ENCODE results near the gene TIAM2.
"Not testable (repeated sequence)": the region's sequence is repeated elsewhere in the genome, so short reads cannot be mapped to it uniquely, and the experiment has no call there.

TIAM2 gene

DNA sequence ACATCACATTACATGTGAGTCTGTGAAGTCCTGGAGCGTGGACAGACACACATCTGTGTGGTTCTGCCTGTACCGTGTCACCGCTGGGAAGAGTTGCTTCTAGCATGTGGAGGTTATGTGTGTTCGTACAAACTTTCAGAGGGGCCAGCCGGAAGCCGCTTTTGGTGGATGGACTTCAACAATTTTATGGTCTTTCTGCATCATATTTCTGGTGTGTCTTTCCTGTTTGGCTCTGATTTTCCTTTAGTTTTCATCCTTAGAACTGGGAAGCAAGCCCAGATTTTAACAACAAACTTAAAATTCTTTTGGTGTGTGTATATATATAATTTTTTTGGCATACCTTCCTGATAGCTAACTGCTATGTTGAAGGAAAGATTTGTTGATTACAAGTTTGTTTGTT lies 71.2 kb downstream of the TIAM2 start:
- DNase-seq: no peak

DNA sequence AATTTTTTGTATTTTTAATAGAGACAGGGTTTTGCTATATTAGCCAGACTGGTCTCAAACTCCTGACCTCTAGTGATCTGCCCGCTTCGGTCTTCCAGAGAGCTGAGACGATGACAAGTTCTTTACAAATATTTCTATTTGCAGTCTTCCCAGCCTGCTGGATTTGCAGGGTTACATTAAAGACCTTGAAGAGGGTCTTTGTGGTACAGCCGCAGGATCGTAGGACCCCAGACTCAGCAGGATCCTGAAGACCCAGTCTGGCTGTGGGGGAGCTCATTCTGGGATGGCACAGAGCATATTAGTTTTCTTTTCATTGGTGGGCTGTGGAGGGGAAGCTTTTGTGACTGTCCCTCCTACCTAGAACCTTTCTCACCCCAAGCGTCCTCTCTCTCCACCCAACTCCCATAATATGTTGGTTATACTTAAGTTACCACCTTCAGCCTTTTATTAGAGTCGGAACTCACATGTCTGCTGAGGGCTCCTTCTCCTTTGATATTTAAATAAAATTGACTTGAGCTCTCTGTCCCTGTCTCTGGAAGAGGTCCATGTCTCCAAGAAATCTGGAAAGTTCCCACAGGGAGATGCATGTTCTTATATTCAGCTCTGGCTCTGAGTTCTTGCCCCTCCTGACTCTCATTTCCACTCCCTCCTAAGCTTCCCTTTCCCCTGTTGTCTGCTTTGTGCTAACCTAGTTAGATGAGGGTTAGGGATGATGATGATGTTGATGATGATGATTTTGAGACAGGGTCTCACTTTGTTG lies 72.0 kb downstream of the TIAM2 start:
- DNase-seq: no peak

DNA sequence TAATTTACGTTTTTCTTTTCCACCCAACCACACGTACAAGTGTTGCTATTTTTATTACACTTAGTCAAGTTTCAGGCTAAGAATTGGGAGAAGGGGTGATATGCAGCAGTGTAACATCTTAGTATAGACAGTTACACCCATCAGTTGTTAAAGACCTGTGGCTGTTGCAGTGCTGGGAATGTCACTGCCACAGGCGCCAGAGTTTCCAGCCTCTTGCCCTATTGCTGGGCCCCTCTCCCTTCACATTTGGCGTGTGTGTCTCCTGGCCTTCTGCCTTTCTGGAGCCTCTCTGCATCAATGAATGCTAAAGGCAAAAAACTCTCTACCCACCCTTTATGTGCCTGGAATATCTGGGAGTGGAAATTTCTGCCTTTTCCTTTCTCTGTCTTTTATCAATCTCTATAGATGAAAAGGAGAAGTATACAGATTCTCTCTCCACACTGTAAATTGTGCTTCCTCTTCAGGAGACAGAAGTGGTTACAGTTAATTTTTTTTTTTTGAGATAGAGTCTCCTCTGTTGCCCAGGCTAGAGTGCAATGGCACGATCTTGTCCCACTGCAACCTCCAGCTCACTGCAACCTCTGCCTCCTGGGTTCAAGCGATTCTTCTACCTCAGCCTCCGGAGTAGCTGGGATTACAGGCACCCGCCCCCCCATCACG lies 73.0 kb downstream of the TIAM2 start:
- no peak for DNase-seq

DNA sequence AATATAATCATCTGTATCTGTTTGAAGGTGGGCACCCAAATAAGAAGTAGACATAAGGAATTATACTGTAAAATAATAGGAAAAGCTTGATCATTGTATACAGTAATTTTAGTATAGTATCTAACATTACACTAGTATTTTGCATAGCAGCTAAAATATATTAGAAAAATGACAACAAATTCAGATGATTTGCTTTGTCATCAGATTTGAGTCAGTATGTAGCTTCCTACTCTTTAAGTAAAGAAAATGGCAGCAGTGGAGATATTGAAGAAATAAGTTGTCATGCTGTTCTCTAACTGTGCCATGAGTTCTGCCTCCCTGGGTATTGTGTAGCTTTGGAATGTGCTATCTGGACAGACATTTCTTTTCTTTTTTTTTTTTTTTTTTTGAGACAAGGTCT lies 74.4 kb downstream of the TIAM2 start:
- no peak for DNase-seq

DNA sequence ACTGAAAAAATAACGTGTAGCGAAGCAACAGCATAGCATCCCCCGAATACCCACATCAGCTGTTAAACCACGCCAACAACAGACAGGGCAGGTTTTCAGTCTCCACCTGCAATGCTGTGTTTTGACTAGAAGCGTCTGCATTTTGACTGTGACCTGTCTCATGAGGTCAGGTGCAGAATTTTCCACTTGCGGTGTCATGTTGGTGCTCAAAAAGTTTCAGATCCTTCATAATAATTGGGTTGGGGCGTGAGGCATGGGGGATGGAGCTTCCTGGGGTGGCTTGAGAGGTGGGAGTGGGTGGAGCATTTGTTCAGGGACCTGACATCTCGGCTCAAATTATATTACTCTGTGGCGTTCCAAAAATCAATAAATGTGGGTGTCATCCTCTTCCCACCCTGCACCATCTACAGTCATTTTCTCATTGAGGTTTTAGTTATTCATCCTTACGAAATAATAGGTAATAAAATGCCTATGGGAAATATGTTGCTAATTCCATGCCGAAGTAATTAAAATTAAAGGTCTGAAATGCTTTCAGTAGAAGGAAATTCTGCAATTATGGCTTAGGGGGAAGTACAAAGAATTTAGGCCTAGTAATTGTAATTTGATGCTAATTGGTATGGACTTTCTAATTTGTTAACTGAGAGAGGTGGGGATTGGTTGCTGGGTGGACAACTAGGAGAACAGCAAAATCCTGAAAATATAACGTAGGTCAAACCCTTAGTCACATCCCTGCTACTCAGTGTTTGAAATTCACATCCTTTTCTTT lies 81.0 kb downstream of the TIAM2 start:
- no peak for DNase-seq

DNA sequence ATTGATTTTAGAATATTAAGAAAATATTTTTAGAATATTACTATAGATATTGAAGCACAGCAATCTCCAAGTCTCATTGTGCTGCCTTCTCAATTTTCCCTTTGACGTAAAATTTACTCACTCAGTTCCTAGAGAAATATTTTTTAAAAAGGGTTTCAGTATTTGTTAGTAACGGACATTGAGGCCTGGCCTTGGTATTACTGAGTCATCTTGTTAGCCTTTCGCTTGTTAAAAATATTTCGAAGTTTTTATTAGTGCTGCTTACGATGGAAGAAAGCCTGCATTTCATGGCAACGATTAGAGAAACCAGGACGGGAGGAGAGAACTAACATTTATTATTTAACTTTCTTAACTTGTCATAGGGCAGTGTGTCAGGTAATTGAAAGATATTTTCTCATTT lies 82.2 kb downstream of the TIAM2 start:
- DNase-seq: no peak

DNA sequence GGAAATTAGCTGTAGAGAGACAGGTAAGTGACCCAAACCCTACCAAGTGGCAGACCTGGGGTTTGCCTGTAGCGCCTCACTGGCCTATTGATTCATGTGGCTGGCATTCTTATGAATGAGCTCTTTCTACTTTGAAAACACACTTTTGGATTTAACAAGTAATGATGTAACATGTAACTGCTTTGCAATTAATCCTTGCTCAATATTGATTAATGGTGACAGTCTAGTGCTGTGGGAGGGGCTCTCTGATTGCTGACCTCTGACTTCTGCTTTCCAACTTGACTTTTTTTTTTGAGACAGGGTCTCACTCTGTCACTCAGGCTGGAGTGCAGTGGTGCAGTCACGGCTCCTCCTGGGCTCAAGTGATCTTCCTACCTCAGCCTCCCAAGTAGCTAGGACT lies 82.7 kb downstream of the TIAM2 start:
- no peak for DNase-seq

DNA sequence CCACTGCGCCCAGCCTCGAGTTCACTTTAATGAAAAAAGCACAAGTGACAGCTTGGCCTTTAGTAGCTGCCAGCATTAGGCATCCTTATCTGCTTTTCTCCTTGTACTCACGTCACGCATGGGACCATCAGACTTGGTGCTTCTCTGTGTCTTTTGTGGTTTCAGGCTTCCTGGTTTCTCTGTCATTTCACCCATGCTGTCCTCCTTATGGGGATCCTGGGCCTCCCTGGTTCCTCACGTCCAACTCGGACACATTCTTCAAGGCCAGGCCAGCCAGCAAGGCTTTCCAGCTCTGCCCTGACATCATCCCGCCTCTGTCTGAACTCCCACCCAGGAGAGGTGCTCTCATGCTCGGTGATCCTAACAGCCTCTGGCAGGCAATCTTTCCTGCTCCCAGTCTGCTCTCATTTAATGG lies 83.2 kb downstream of the TIAM2 start:
- no peak for DNase-seq

DNA sequence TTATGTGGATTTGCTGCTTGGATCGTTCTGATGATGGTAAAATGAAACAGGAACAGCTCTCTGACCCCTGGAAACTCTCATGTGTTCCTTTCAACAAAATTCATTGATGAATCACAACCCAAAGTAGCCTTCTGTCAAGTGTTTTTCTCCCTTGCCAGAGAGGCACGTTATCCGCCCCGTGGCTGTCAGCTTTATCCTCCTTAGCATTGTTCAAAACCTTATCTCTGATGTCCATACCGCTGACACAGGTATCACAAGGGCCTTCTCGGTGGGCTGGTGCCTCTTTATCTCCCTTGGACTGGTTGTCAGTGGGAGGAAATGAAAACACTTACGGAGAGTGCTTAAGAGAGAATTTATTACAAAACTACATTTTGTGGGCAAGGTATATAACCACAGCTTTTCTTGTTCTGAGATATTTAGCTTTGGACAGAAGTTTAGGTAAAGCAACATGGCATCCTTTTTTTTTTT lies 84.9 kb downstream of the TIAM2 start:
- DNase-seq: no peak

DNA sequence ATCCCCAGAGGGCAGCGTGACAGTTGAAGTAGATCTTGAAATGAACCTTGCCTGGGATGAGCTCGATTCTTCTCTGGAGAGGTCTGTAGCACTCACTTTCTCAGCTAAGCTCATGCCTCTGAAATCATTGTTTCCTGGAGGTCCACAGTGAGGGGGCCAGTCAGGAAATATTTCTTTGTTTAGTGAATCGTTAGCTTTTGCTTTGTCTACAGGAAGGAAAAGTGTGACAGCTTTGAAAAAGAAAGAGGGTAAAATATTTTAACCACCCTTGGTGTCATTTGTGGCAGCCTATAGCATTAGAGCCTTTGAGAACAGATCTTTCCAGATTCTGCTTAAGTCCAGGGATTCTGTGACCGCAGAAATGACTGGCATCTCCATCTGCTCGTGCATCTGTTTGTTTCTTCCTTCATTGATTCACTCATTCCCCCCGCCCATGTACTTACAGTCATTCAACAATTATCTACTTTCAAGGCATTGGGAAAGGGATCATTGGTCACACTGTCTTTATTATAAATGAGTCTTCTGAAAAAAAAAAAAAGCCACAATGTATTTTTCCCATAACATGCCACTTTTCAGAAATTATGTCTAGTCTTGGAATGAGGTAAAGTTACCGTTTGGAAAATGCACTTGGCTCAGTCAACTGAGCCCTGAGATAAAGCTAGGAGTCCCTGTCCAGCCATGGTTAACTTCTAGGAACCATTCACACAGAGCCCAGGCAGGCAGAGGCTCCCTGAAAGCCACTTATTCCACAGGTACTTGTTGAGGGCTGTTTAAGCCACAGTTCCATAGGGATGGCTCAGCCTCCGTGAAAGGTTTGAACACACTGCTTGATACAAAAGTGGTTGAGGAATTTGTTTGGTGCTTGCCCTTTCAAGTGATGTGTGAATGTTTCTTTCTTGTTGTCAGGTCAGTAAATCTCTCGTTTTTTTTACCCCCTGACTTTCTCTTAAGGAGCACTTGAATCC lies 86.0 kb downstream of the TIAM2 start:
- DNase-seq: no peak

DNA sequence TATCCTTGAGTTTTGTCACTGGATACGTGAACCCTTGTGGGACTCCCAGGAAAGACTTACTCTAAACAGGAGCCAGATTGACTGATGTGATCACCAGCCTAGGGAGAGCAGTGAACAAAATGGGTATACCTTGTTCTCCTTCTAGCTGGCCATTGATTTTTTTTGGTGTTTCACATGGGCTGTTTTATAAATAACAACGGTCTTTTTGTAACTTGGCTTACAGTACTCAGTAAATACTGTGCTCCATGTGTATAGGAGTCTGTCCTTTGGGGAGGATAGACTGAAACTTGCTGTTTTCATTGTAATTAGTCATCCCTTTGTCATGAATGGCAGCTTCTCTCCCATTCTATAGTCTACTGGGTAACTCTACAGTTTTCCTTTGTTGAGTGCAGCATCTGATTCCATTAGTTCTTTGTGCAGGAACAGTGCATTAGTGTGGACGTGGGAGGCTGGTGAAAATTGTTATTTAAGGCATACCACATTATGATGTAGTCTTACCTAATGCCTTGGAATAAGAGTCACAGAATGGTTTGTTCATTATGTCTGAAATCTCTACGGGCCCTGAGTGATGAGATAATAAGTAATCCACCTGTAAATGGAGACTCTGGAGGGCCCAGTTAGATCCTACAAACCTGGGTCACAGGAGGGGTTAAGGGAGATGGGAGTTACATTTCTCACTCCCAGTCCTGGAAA lies 89.5 kb downstream of the TIAM2 start:
- DNase-seq: no peak

DNA sequence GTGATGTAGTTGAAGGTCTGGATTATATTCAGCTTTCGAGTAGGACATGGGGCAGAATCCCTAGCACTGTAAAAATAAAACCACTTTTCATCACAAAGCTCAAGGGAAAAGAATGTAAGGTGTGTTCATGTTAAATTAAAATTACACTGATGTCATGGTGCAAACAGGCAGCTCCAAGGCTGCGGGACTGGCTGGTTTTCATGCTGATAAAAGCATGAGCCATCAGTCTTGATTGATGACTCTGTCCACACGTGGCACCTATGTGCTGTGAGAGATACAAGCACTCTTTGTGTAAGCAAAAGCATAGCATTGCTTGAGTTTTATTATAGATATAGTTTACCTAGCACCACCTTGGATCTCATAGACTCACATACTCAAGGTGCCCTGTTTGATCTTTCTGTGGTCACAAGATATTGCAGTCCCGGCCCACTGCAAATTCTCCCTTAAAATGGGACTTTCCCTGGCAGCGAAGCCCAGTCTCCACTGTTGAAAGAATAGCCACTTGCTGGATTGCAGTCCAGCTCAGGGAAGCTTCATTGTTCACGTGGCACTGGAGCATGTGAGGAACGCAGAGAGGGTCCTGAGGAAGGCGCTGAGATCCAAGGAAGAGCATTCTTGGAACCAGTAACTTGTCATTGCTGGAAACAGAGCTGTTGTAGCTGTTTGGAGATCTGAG lies 90.6 kb downstream of the TIAM2 start:
- no peak for DNase-seq

DNA sequence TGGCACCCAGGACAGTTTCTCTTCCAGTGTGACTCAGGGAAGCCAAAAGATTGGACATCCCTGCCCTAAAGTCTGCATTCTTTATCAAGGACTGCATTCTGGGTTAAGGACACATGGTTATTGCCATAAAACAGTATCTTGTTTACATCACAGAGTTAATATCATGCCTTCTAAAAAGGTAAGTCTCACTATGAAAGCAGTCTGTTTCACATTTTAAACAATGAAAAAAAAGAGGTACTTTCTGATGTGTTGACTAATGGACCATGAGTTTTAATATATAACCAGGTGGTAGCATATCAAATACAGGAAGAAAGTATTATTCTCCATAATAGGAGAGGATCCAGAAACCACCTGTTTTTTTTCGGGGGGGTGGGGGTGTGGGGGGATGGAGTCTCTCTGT lies 93.7 kb downstream of the TIAM2 start:
- DNase-seq: no peak

DNA sequence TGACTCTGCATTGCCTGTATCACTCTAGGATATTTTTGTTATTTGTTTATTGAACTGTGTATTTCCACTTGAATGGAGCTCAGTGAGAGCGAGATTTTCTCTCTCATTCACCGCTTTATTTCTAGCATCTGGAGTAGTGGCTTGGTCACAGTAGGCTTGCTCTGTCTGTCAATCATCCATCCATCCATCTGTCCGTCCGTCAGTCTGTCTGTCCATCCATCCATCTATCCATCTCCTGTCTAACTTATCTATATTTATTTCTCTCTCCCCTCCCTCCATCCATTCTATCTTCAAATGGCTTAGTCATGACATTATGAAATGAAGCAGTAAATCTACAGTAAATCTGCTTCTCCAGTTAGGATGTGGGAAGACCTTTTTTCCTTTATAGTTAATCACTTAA lies 94.6 kb downstream of the TIAM2 start:
- DNase-seq: no peak

DNA sequence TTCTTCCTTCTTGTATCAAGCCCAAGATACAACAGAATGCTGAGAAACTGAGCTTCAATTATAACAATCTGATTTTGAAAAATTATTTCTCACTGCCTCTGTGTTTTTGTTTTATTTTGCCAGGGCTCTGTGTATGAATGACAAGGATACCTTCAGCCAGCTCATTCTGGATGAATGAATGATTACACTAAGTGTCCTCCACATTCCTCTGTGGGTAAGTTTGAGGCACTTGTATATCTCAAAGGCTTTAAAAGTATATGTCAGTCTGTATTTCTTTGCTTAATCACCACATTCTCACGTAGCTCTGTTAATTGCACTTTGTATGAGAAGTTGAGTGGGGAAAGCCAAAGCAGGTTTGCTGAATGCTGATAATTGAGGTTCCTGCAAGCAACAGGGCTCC lies 95.1 kb downstream of the TIAM2 start:
- DNase-seq: no peak

DNA sequence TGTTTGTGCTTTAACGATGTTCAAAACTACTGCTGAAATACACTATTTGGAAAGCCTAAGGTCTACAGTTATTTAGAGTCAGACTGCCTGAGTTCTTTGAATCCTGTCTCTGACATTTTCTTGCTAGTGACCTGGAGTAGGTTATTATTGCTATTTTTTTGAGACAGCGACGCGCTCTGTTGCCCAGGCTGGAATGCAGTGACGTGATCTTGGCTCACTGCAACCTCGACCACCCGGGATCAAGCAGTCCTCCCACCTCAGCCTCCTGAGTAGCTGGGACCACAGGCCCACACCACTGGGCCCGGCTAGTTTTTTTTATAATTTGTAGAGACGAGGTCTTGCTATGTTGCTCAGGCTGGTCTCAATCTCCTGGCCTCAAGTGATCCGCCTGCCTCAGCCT lies 96.6 kb downstream of the TIAM2 start:
- no peak for DNase-seq

DNA sequence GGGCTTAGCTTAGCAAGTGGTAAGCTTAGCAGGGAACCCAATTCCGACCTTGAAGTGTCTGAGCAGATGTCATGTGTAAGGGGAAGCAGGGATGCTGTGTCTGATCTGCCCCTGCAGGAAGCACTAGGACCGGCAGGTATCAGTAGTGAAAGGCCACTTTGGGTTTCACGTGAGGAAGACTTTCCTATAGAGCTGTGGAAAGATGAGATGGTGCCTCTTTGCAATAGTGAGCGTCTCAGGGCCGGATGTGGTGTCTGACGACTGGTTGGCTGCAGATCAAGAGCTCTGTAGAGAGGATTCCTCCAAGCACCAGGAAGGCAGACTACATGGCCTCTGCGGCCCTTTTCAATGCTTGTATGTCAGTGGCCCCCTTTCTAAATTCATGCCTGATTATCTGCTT lies 98.3 kb downstream of the TIAM2 start:
- DNase-seq: no peak

DNA sequence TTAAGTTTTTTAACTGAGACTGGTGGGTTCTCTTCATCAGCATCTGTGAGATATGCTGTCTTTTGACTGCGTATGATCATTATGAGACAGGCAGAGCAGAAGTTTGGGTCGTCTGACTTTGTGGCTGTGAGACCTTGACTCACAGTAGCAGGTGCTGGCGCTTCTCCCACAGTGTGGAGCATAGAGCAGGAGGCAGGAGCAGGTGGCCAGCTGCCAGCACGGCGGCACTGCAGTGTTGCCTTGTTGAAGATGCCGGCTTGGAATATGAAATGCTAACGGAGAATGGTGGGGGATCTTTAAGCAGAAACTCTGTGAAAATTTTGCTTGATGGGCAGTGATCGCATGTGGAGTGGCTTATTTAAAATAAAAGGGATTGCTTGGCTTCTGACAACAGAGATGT lies 105.0 kb downstream of the TIAM2 start:
- DNase-seq: no peak

DNA sequence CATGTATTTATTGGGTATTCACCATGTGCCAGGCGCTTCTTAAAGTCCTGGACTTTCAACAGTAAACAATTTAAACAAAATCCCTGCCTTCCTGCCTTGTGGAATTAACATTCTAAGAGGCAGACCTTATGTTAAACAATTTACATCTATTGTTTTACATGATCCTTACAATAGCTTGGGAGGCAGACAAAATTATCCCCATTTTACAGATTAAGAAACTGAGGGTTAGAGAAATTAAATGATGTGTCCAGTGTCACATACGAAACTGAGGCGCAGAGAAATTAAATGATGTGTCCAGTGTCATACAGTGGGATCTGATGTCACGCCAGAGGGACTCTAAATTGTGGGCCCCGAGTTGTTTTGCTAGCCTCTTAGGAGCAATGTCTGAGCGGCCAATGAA lies 105.5 kb downstream of the TIAM2 start:
- no peak for DNase-seq

DNA sequence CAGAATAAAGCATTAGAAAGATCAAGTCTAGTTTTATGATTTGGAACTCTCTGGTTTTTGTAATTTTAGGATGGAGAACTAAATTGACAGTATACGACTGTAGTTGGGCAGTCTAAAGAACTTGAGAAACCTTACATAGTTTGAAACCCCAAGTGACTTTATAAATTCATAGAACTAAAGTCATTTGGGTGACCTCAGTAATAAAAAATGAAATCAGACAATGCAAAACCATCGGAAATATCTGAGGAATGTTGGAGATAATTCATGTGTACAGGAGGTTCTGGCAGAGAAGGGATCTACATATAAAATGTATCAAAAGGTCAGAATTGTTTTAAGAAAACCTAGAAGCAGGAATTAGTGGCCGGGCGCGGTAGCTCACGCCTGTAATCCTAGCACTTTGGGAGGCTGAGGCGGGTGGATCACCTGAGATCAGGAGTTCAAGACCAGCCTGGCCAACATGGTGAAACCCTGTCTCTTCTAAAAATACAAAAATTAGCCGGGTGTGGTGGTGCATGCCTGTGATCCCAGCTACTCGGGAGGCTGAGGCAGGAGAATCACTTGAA lies 108.0 kb downstream of the TIAM2 start:
- not testable (repeated sequence) for DNase-seq

DNA sequence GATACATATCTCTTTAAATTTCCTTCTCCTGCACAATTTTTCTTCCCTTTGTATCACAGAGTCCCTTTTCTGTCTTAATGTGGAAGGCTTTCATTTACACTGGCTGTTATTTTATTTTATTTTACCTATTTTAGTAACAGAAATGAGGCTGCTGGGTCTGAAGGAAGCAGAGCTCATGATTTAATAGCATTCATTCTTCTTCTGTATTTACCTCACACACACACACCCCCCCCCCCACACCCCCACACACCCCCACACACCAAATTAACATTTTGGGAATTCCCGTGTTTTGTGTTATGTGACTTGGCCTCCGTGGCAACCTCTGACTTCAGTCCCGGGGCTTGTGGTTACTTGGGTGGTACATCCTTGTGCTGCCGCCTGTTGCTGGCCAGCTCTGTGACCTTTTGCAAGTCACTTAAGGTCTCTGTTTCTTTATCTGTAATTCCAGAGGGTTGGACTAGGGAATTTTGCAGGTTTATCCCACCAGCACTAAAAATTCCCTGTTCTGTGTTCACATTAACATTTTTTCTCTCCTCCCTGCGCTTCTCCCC lies 108.8 kb downstream of the TIAM2 start:
- peak; percentile 11 for DNase-seq
